ENCODE measurements around the gene AEBP2. TPM values are rescaled to one million over a fixed set of nuclear protein-coding genes. Genes with fewer than 3 reads are reported as not detected.
A peak's percentile ranks its signal among the peaks of the same experiment; 100 is the strongest.

Gene AEBP2
- total and polyA plus RNA-seq, 12 donors = 15.7 to 83.1 (median 43.1) TPM

GRCh38 chr12:19457561-19457960 is 18.3 kb downstream of the AEBP2 start:
- H3K27me3 ChIP-seq = no peaks in the 10 kb centered on the region
- H3K27ac ChIP-seq = no peak overlapping the region
- H3K4me1 ChIP-seq (replicated peaks in 1 of 2) = peaks cover 6 to 28% of the 10 kb centered on the region in 2 donors
- TF ChIP-seq, protein P1, sequence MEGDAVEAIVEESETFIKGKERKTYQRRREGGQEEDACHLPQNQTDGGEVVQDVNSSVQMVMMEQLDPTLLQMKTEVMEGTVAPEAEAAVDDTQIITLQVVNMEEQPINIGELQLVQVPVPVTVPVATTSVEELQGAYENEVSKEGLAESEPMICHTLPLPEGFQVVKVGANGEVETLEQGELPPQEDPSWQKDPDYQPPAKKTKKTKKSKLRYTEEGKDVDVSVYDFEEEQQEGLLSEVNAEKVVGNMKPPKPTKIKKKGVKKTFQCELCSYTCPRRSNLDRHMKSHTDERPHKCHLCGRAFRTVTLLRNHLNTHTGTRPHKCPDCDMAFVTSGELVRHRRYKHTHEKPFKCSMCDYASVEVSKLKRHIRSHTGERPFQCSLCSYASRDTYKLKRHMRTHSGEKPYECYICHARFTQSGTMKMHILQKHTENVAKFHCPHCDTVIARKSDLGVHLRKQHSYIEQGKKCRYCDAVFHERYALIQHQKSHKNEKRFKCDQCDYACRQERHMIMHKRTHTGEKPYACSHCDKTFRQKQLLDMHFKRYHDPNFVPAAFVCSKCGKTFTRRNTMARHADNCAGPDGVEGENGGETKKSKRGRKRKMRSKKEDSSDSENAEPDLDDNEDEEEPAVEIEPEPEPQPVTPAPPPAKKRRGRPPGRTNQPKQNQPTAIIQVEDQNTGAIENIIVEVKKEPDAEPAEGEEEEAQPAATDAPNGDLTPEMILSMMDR (IDR thresholded peaks at IDR 0.05) = no peak
- TF ChIP-seq POLR2A (IDR thresholded peaks at IDR 0.05) = no peak
- H3K36me3 ChIP-seq (replicated peaks in 1 of 2) = no peaks in the 10 kb centered on the region
- intact Hi-C loops (cut with DNase I) = no loop called here
- 97% methylated on average over 6 of the region's 6 CpGs for WGBS, 4 donors
- DNase-seq = no peak
- no peak overlapping the region for H3K4me3 ChIP-seq
- H3K9me3 ChIP-seq (replicated peaks in 1 of 3) = no peaks in the 10 kb centered on the region

DNA sequence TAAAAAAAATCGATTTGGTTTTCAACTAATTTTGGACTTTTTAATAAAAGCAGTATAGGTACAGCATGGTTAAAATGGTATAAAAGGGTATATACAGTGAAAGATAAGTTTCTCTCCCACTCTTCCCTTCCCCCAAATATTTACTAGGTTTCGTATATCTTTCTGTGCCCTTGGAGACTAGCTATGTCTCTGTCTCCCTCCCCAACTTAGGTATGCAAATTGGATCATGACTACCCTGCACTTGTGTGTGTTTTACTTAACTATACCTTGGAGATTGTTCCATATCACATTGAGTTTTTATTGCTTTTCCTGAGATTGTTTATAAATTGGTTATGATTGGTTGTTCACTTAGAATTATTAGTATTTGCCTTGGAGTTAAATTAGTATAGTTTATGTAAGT is 19.4 kb downstream of the AEBP2 start:
- Histone ChIP-seq H3K36me3 (replicated peaks in 1 of 2) (no peaks in the 10 kb centered on the region), H3K4me3 (no peak overlapping the region), H3K27ac (no peak overlapping the region), H3K9me3 (replicated peaks in 1 of 3) (no peaks in the 10 kb centered on the region), H3K27me3 (no peaks in the 10 kb centered on the region), H3K4me1 (replicated peaks in 1 of 2) (peaks cover 6 to 32% of the 10 kb centered on the region in 2 donors)
- intact Hi-C loops (cut with DNase I) = no loop called here
- WGBS, 4 donors = 80 to 90% (median 84%) methylated on average over 2 of the region's 2 CpGs
- no peak for DNase-seq
- TF ChIP-seq, protein P1 (IDR thresholded peaks at IDR 0.05) = no peak
- TF ChIP-seq POLR2A (IDR thresholded peaks at IDR 0.05) = no peak

- Histone ChIP-seq H3K4me3 (no peak overlapping the region), H3K9me3 (replicated peaks in 1 of 3) (no peaks in the 10 kb centered on the region), H3K36me3 (replicated peaks in 1 of 2) (peaks cover 0 to 5% of the 10 kb centered on the region in 2 donors), H3K4me1 (replicated peaks in 1 of 2) (peaks cover 0 to 23% of the 10 kb centered on the region in 2 donors), H3K27me3 (no peaks in the 10 kb centered on the region), H3K27ac (no peak overlapping the region)
- intact Hi-C loops (cut with DNase I) = no loop called here
- DNase-seq = peak in 2 of 7 donors; percentile 43 to 46
- WGBS, 4 donors = 9 to 21% (median 17%) methylated on average over 1 of the region's 1 CpG
- no peak for TF ChIP-seq POLR2A (IDR thresholded peaks at IDR 0.05)
Measured at GRCh38 chr12:19461999-19462398, 22.7 kb downstream of the AEBP2 start.

DNA sequence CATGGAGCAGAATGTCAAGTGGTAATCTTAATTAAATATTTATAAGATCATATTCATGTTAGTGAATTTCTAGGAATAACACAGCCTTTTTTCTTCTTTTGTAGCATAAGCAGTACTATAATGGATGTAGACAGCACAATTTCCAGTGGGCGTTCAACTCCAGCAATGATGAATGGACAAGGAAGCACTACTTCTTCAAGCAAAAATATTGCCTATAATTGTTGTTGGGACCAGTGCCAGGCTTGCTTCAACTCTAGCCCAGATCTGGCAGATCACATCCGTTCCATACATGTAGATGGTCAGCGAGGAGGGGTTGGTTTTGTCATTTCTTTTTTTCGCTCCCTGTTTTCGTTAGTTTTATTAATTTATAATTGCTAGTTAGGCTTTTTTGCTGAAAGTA is 23.1 kb downstream of the AEBP2 start:
- intact Hi-C loops (cut with DNase I) = no loop called here

DNA sequence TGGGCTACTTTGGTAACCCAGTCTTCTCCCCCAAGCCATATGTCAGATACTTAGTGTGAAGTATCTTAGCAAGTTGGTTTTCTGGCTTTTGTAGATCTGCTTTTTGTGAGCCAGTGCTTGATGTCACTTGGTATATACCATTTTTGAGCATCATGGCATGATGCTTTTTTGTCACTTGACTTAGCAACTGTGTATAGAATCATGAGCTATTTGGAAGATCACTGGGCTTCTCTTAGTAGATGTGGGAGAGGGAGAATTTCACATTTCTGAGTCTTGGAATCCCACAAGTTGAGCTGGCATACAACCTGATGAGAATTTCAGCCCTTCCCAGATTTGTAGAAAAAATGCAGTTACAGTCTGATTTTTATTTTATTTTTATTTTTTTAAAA is 24.9 kb downstream of the AEBP2 start:
- Histone ChIP-seq H3K27ac (no peak overlapping the region), H3K4me1 (replicated peaks in 1 of 2) (peaks cover 4 to 36% of the 10 kb centered on the region in 2 donors)
- intact Hi-C loops (cut with DNase I) = no loop called here

More for the DNA sequence above, 23.1 kb downstream of the AEBP2 start:
- peaks cover 0 to 24% of the 10 kb centered on the region in 2 donors for H3K4me1 ChIP-seq (replicated peaks in 1 of 2)
- H3K27ac ChIP-seq = no peak overlapping the region
- H3K9me3 ChIP-seq (replicated peaks in 1 of 3) = no peaks in the 10 kb centered on the region
- DNase-seq = peak in 1 of 7 donors; percentile 16
- no peaks in the 10 kb centered on the region for H3K27me3 ChIP-seq
- no peak overlapping the region for H3K4me3 ChIP-seq
- TF ChIP-seq, protein P1 (IDR thresholded peaks at IDR 0.05) = no peak
- TF ChIP-seq POLR2A (IDR thresholded peaks at IDR 0.05) = no peak
- H3K36me3 ChIP-seq (replicated peaks in 1 of 2) = peaks cover 0 to 6% of the 10 kb centered on the region in 2 donors
- 59 to 74% (median 64%) methylated on average over 5 of the region's 5 CpGs for WGBS, 4 donors

More for the DNA sequence above, 24.9 kb downstream of the AEBP2 start:
- TF ChIP-seq POLR2A (IDR thresholded peaks at IDR 0.05) = no peak
- TF ChIP-seq, protein P1 (IDR thresholded peaks at IDR 0.05) = no peak
- H3K36me3 ChIP-seq (replicated peaks in 1 of 2) = peaks cover 0 to 12% of the 10 kb centered on the region in 2 donors
- H3K9me3 ChIP-seq (replicated peaks in 1 of 3) = no peaks in the 10 kb centered on the region
- no peaks in the 10 kb centered on the region for H3K27me3 ChIP-seq
- no peak for DNase-seq
- H3K4me3 ChIP-seq = no peak overlapping the region

Data from adrenal gland (tissue), 12 donors.